NCI-H226 (cell line): ENCODE measurements around the gene CTTN.
"Not testable (repeated sequence)": the region's sequence is repeated elsewhere in the genome, so short reads cannot be mapped to it uniquely, and the experiment has no call there.

Source experiments
- DNase-seq: peaks from one replicate; pipeline ENCODE4 v3.0.0-alpha.2; 2015

The CTTN gene

GRCh38 chr11:70381872-70382861 is 16.2 kb upstream of the CTTN start:
- DNase-seq = no peak

- DNase-seq = no peak
Measured at GRCh38 chr11:70383664-70384565, 14.4 kb upstream of the CTTN start.

- no peak for DNase-seq
Measured at GRCh38 chr11:70384566-70385152, 13.7 kb upstream of the CTTN start.

- no peak for DNase-seq
Measured at GRCh38 chr11:70387564-70387963, 10.8 kb upstream of the CTTN start.

- DNase-seq = no peak
Measured at GRCh38 chr11:70389201-70389600, 9.1 kb upstream of the CTTN start.

GRCh38 chr11:70390882-70391281 is 7.4 kb upstream of the CTTN start:
- not testable (repeated sequence) for DNase-seq

- no peak for DNase-seq
Measured at GRCh38 chr11:70394211-70394950, 3.9 kb upstream of the CTTN start.

- DNase-seq = no peak
Measured at GRCh38 chr11:70397336-70397982, 870 bp upstream of the CTTN start.

- DNase-seq = no peak
Measured at GRCh38 chr11:70398834-70399680, 728 bp downstream of the CTTN start.

GRCh38 chr11:70399681-70400112 is 1.4 kb downstream of the CTTN start:
- peak; percentile 96 for DNase-seq

GRCh38 chr11:70400643-70401042 is 2.3 kb downstream of the CTTN start:
- DNase-seq = no peak

GRCh38 chr11:70402016-70402415 is 3.7 kb downstream of the CTTN start:
- DNase-seq = no peak

GRCh38 chr11:70402685-70403084 is 4.4 kb downstream of the CTTN start:
- DNase-seq = no peak

- no peak for DNase-seq
Measured at GRCh38 chr11:70404244-70404643, 5.9 kb downstream of the CTTN start.

- no peak for DNase-seq
Measured at GRCh38 chr11:70405679-70406395, 7.5 kb downstream of the CTTN start.

- DNase-seq = no peak
Measured at GRCh38 chr11:70407121-70407520, 8.8 kb downstream of the CTTN start.

GRCh38 chr11:70407814-70408213 is 9.5 kb downstream of the CTTN start:
- no peak for DNase-seq

GRCh38 chr11:70408326-70408725 is 10.0 kb downstream of the CTTN start:
- not testable (repeated sequence) for DNase-seq

- no peak for DNase-seq
Measured at GRCh38 chr11:70409437-70409836, 11.1 kb downstream of the CTTN start.

- DNase-seq = no peak
Measured at GRCh38 chr11:70409871-70410270, 11.5 kb downstream of the CTTN start.
